ENCODE data around the gene RNU7-1.
A peak's percentile ranks its signal among the peaks of the same experiment; 100 is the strongest.

The RNU7-1 gene

GRCh38 chr12:6953442-6954315, 10.1 kb downstream of the RNU7-1 start:
- DNase-seq (ENCODE audit: low read depth) = no peak

- no peak for DNase-seq (ENCODE audit: low read depth)
Observed at GRCh38 chr12:6954316-6955107, 10.9 kb downstream of the RNU7-1 start.

GRCh38 chr12:6955108-6956020, 11.7 kb downstream of the RNU7-1 start:
- no peak for DNase-seq (ENCODE audit: low read depth)

- DNase-seq (ENCODE audit: low read depth) = no peak
Observed at GRCh38 chr12:6956021-6956727, 12.6 kb downstream of the RNU7-1 start.

GRCh38 chr12:6957151-6957701, 13.6 kb downstream of the RNU7-1 start:
- no peak for DNase-seq (ENCODE audit: low read depth)

GRCh38 chr12:6957741-6958608, 14.4 kb downstream of the RNU7-1 start:
- DNase-seq (ENCODE audit: low read depth) = no peak

- DNase-seq (ENCODE audit: low read depth) = no peak
Observed at GRCh38 chr12:6958609-6959057, 15.0 kb downstream of the RNU7-1 start.

GRCh38 chr12:6959058-6959804, 15.6 kb downstream of the RNU7-1 start:
- no peak for DNase-seq (ENCODE audit: low read depth)

- no peak for DNase-seq (ENCODE audit: low read depth)
Observed at GRCh38 chr12:6959805-6960592, 16.4 kb downstream of the RNU7-1 start.

GRCh38 chr12:6960593-6961277, 17.1 kb downstream of the RNU7-1 start:
- peak; percentile 57 for DNase-seq (ENCODE audit: low read depth)

- peak; percentile 60 for DNase-seq (ENCODE audit: low read depth)
Observed at GRCh38 chr12:6961278-6961694, 17.7 kb downstream of the RNU7-1 start.

GRCh38 chr12:6961695-6962284, 18.2 kb downstream of the RNU7-1 start:
- DNase-seq (ENCODE audit: low read depth) = peak; percentile 78

- DNase-seq (ENCODE audit: low read depth) = no peak
Observed at GRCh38 chr12:6962285-6963015, 18.8 kb downstream of the RNU7-1 start.

- no peak for DNase-seq (ENCODE audit: low read depth)
Observed at GRCh38 chr12:6963016-6963731, 19.6 kb downstream of the RNU7-1 start.

- no peak for DNase-seq (ENCODE audit: low read depth)
Observed at GRCh38 chr12:6963791-6964413, 20.3 kb downstream of the RNU7-1 start.

GRCh38 chr12:6964605-6965025, 21.0 kb downstream of the RNU7-1 start:
- DNase-seq (ENCODE audit: low read depth) = no peak
